GM23338 (cell line): ENCODE data around the gene NIPSNAP3A. TPM values are rescaled to one million over a fixed set of nuclear protein-coding genes. Genes with fewer than 3 reads are reported as not detected.

Source experiments
- ATAC-seq: fragments of 200-7000 bp; cut with Tn5 transposase; 3 replicates; pipeline ENCODE4 v1.9.1; 2020
- DNase-seq: peaks from one replicate; pipeline ENCODE4 v3.0.0-alpha.2; 2015; ENCODE audit warnings: low spot score
- H2AFZ ChIP-seq: fragments of 200-600 bp; sonication (generic); 2 replicates; pipeline ENCODE4 v1.8.0; 2016; ENCODE audit warnings: antibody characterized with exemption, mild to moderate bottlenecking, moderate library complexity
- H3F3A ChIP-seq: fragments of 200-600 bp; sonication (generic); replicated peaks from 2 replicates; pipeline ENCODE4 v1.8.0; 2017; ENCODE audit warnings: antibody characterized with exemption, mixed run types, low read depth
- H3K27ac ChIP-seq: fragments of 200-600 bp; sonication (generic); 2 replicates; pipeline ENCODE4 v1.6.1; 2016; ENCODE audit warnings: low read depth
- H3K27me3 ChIP-seq: fragments of 200-600 bp; sonication (generic); 2 replicates; pipeline ENCODE4 v1.8.0; 2016; ENCODE audit warnings: mild to moderate bottlenecking, mixed run types, moderate library complexity; ENCODE audit not compliant: insufficient read depth
- H3K36me3 ChIP-seq: fragments of 200-600 bp; sonication (generic); 2 replicates; pipeline ENCODE4 v1.8.0; 2016; ENCODE audit warnings: mild to moderate bottlenecking; ENCODE audit not compliant: insufficient read depth
- H3K4me1 ChIP-seq: fragments of 200-600 bp; sonication (generic); 2 replicates; pipeline ENCODE4 v1.8.0; 2016; ENCODE audit warnings: mild to moderate bottlenecking, moderate library complexity; ENCODE audit not compliant: insufficient read depth
- H3K4me2 ChIP-seq: fragments of 200-600 bp; sonication (generic); 2 replicates; pipeline ENCODE4 v1.7.1; 2017; ENCODE audit warnings: mixed run types
- H3K4me3 ChIP-seq: fragments of 200-600 bp; sonication (generic); 2 replicates; pipeline ENCODE4 v1.6.1; 2016; ENCODE audit warnings: mixed run types
- H3K79me2 ChIP-seq: fragments of 200-600 bp; sonication (generic); replicated peaks from 2 replicates; pipeline ENCODE4 v1.8.0; 2017; ENCODE audit warnings: mild to moderate bottlenecking; ENCODE audit not compliant: insufficient read depth
- H3K9me2 ChIP-seq: fragments of 200-600 bp; sonication (generic); 2 replicates; pipeline ENCODE4 v1.8.0; 2017; ENCODE audit not compliant: insufficient read depth
- H4K20me1 ChIP-seq: fragments of 200-600 bp; sonication (generic); replicated peaks from 2 replicates; pipeline ENCODE4 v1.8.0; 2017; ENCODE audit warnings: mild to moderate bottlenecking; ENCODE audit not compliant: insufficient read depth
- H3K27ac Mint-ChIP-seq: 2 replicates; pipeline ENCODE4 v1.8.0; 2020; ENCODE audit warnings: inconsistent platforms, mild to moderate bottlenecking, moderate library complexity, mixed read lengths
- H3K27me3 Mint-ChIP-seq: 3 replicates; pipeline ENCODE4 v1.8.0; 2022; ENCODE audit warnings: low read depth, mild to moderate bottlenecking, moderate library complexity, mixed read lengths, inconsistent platforms; ENCODE audit not compliant: insufficient read depth, poor library complexity
- H3K36me3 Mint-ChIP-seq: 3 replicates; pipeline ENCODE4 v1.8.0; 2021; ENCODE audit warnings: low read depth, mild to moderate bottlenecking, inconsistent platforms, moderate library complexity, mixed read lengths
- H3K4me1 Mint-ChIP-seq: 3 replicates; pipeline ENCODE4 v1.8.0; 2020; ENCODE audit warnings: mild to moderate bottlenecking, inconsistent platforms, mixed read lengths
- H3K4me3 Mint-ChIP-seq: 3 replicates; pipeline ENCODE4 v1.8.0; 2021; ENCODE audit warnings: moderate library complexity, mild to moderate bottlenecking, inconsistent platforms, mixed read lengths
- H3K9me3 Mint-ChIP-seq: 3 replicates; pipeline ENCODE4 v1.8.0; 2020; ENCODE audit warnings: moderate library complexity, mild to moderate bottlenecking, inconsistent platforms, mixed read lengths
- CREB1 ChIP-seq: fragments of 250-450 bp; sonication (Bioruptor Pico); IDR thresholded peaks from 2 replicates; pipeline ENCODE4 v1.5.0; 2020; ENCODE audit warnings: low read depth, mild to moderate bottlenecking, moderate library complexity
- EZH2 ChIP-seq: fragments of 200-600 bp; sonication (generic); IDR thresholded peaks from one replicate; pipeline ENCODE4 v1.8.0; 2017; ENCODE audit warnings: antibody characterized with exemption, mild to moderate bottlenecking, low read depth; ENCODE audit not compliant: unreplicated experiment
- JUNB ChIP-seq: IDR thresholded peaks from one replicate; pipeline ENCODE4 v1.6.1; 2016; ENCODE audit warnings: antibody characterized with exemption; ENCODE audit not compliant: unreplicated experiment
- NANOG ChIP-seq: IDR thresholded peaks from 2 replicates; pipeline ENCODE4 v1.6.1; 2016; ENCODE audit warnings: antibody characterized with exemption, borderline replicate concordance
- POLR2AphosphoS5 ChIP-seq: IDR thresholded peaks from 2 replicates; pipeline ENCODE4 v1.6.1; 2016; ENCODE audit warnings: antibody characterized with exemption, low read depth
- REST ChIP-seq: IDR thresholded peaks from one replicate; pipeline ENCODE4 v1.6.1; 2018; ENCODE audit warnings: antibody characterized with exemption; ENCODE audit not compliant: unreplicated experiment
- STAT1 ChIP-seq: IDR thresholded peaks from one replicate; pipeline ENCODE4 v1.6.1; 2016; ENCODE audit warnings: antibody characterized with exemption; ENCODE audit not compliant: unreplicated experiment
- ZNF114 ChIP-seq: fragments of 250-450 bp; sonication (Bioruptor Pico); IDR thresholded peaks from 2 replicates; pipeline ENCODE4 v1.5.0; 2020; ENCODE audit warnings: mild to moderate bottlenecking, moderate library complexity
- polyA plus RNA-seq: library from polyadenylated mRNA; unstranded; fragments of >200 nt; fragmentation: Nextera tagmentation; extraction: Ambion mirVana; gene quantifications from 2 replicates; pipeline ENCODE4 v1.2.1, GENCODE V29; 2016
- total RNA-seq: library from RNA; depleted of rRNA; stranded (reverse); fragments of >200 nt; shearing (Covaris generic); gene quantifications from 2 replicates; pipeline ENCODE4 v1.2.3, GENCODE V29; 2014
- TF ChIP-seq, protein P1 (sequence below), 2 experiments: fragments of 200-600 bp in 1 of 2; sonication (generic) in 1 of 2; conservative IDR thresholded peaks; 2 replicates each; pipeline versions ENCODE4 v1.5.1 to v1.6.1; 2016 to 2017; ENCODE audit warnings: antibody characterized with exemption in 2 of 2, low read depth in 2 of 2, mild to moderate bottlenecking in 2 of 2, moderate library complexity in 1 of 2

Gene NIPSNAP3A
- total and polyA plus RNA-seq, 2 experiments from 2014 or later, result 9.6 to 13.0 TPM

DNA sequence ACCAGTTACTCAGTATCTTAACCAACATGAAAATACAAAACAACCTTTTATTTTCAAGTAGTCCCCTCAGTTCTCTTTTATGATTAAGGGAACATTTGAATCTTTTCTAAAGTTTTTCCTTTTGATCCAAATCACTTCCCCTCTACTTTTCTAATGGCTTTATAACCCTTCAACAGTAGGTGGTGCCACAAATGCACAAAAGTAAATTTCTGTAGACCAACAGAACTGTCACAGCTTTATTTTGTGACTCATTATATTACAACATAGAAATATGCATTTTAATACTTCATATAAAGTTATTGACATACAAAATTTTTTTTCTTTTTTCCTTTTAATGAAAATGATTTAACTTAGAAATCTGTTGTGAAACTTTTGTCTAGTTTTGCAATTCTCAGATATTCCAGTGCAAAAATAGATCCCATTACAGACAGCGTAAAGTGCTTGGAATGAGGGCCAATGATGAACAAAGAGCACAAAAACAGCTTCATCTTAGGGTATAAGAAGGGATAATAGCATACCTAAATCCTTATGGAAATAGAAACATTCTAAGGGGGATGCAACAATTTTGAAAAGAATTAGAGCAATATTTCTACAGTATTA, 33.4 kb downstream of the NIPSNAP3A start:
- Mint-ChIP-seq H3K27ac (no peak overlapping the region), H3K4me1 (no peaks in the 10 kb centered on the region), H3K4me3 (no peak overlapping the region), H3K9me3 (no peaks in the 10 kb centered on the region), H3K36me3 (peaks cover 21% of the 10 kb centered on the region), H3K27me3 (no peaks in the 10 kb centered on the region)
- no peak for TF ChIP-seq POLR2AphosphoS5
- TF ChIP-seq, protein P1, sequence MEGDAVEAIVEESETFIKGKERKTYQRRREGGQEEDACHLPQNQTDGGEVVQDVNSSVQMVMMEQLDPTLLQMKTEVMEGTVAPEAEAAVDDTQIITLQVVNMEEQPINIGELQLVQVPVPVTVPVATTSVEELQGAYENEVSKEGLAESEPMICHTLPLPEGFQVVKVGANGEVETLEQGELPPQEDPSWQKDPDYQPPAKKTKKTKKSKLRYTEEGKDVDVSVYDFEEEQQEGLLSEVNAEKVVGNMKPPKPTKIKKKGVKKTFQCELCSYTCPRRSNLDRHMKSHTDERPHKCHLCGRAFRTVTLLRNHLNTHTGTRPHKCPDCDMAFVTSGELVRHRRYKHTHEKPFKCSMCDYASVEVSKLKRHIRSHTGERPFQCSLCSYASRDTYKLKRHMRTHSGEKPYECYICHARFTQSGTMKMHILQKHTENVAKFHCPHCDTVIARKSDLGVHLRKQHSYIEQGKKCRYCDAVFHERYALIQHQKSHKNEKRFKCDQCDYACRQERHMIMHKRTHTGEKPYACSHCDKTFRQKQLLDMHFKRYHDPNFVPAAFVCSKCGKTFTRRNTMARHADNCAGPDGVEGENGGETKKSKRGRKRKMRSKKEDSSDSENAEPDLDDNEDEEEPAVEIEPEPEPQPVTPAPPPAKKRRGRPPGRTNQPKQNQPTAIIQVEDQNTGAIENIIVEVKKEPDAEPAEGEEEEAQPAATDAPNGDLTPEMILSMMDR (conservative IDR thresholded peaks at IDR 0.05; ENCODE audit: low read depth in 2 of 2), result peak; percentile 47 to 49
- Histone ChIP-seq H3K36me3 (no peaks in the 10 kb centered on the region), H3K4me2 (no peak overlapping the region), H3K9me2 (no peaks in the 10 kb centered on the region), H3K4me3 (no peak overlapping the region), H4K20me1 (no peaks in the 10 kb centered on the region), H3F3A (no peaks in the 10 kb centered on the region), H3K4me1 (no peaks in the 10 kb centered on the region), H3K79me2 (no peaks in the 10 kb centered on the region), H3K27me3 (no peaks in the 10 kb centered on the region), H2AFZ (no peak overlapping the region), H3K27ac (no peak overlapping the region)
- DNase-seq (peak; percentile 15), ATAC-seq (no peak)

DNA sequence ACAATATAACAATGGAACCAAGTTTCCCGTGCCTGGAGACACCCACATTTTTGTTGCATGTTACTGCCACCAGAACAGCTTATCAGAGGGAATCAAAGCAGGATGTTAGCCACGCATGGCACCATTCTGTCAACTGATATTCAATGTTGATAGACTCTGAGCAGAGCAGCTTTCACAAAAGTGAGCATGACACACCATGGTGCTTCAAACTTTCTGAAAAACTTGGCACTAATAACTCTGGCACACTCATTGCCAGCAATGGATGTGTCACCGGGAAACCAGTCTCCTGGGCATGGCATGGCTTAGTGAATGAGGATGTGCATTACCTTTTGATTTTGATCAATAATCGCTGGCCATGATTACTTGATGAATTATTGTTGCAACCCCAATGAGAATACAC, 36.1 kb downstream of the NIPSNAP3A start:
- Mint-ChIP-seq H3K9me3 (no peaks in the 10 kb centered on the region), H3K36me3 (peaks cover 37% of the 10 kb centered on the region), H3K27me3 (no peaks in the 10 kb centered on the region), H3K27ac (no peak overlapping the region), H3K4me3 (no peak overlapping the region), H3K4me1 (no peaks in the 10 kb centered on the region)
- Histone ChIP-seq H3K79me2 (no peaks in the 10 kb centered on the region), H2AFZ (no peak overlapping the region), H3K4me3 (no peak overlapping the region), H3K36me3 (no peaks in the 10 kb centered on the region), H3K4me2 (no peak overlapping the region), H3K9me2 (no peaks in the 10 kb centered on the region), H4K20me1 (no peaks in the 10 kb centered on the region), H3F3A (no peaks in the 10 kb centered on the region), H3K27ac (no peak overlapping the region), H3K27me3 (no peaks in the 10 kb centered on the region), H3K4me1 (no peaks in the 10 kb centered on the region)
- no peak for ATAC-seq
- TF ChIP-seq, protein P1 (conservative IDR thresholded peaks at IDR 0.05; ENCODE audit: low read depth in 2 of 2), result no peak
- TF ChIP-seq ZNF114 (CRISPR knock-in tag), result no peak
- no peak for TF ChIP-seq CREB1 (CRISPR knock-in tag)
- TF ChIP-seq REST, result no peak
- TF ChIP-seq EZH2, result no peak
- no peak for TF ChIP-seq JUNB
- TF ChIP-seq NANOG, result no peak
- no peak for TF ChIP-seq STAT1
- no peak for DNase-seq
